HepG2 (cell line): Measurements from ENCODE around the gene PBX4. TPM values are rescaled to one million over a fixed set of nuclear protein-coding genes. Genes with fewer than 3 reads are reported as not detected.
A peak's percentile ranks its signal among the peaks of the same experiment; 100 is the strongest.

Experiments used
- BCL6 ChIP-seq: IDR thresholded peaks from 2 replicates; pipeline ENCODE4 v1.6.1; 2016; ENCODE audit warnings: missing genetic modification reagents, missing compliant biosample characterization
- CCAR2 ChIP-seq: fragments of 200-400 bp; formaldehyde crosslinking; optimal IDR thresholded peaks from 2 replicates; pipeline ENCODE3; 2018; ENCODE audit warnings: low read depth, mild to moderate bottlenecking, low read length, moderate library complexity
- CENPT ChIP-seq: sonication (generic); formaldehyde crosslinking; IDR thresholded peaks from 2 replicates; pipeline ENCODE4 v1.8.0; 2022; ENCODE audit warnings: low read depth, mild to moderate bottlenecking, moderate library complexity, missing genetic modification reagents
- FLYWCH1 ChIP-seq: sonication (generic); formaldehyde crosslinking; IDR thresholded peaks from 2 replicates; pipeline ENCODE4 v1.8.1; 2023; ENCODE audit warnings: mild to moderate bottlenecking, missing genetic modification reagents
- HMGA1 ChIP-seq: sonication (generic); formaldehyde crosslinking; conservative IDR thresholded peaks from 2 replicates; pipeline ENCODE4 v1.4.0; 2020; ENCODE audit warnings: missing genetic modification reagents
- KAT8 ChIP-seq: IDR thresholded peaks from 2 replicates; pipeline ENCODE4 v1.6.1; 2016; ENCODE audit warnings: missing genetic modification reagents, missing compliant biosample characterization
- KLF9 ChIP-seq: IDR thresholded peaks from 2 replicates; pipeline ENCODE4 v1.6.1; 2016; ENCODE audit warnings: low read depth
- MBNL3 ChIP-seq: fragments of 250-450 bp; sonication (Bioruptor Pico); conservative IDR thresholded peaks from 2 replicates; pipeline ENCODE4 v1.8.0; 2022; ENCODE audit warnings: mild to moderate bottlenecking, inconsistent platforms
- MYNN ChIP-seq: sonication (generic); formaldehyde crosslinking; IDR thresholded peaks from 2 replicates; pipeline ENCODE4 v1.4.0; 2020; ENCODE audit warnings: mild to moderate bottlenecking, low read depth, missing genetic modification reagents
- RBAK ChIP-seq: sonication (generic); formaldehyde crosslinking; IDR thresholded peaks from 2 replicates; pipeline ENCODE4 v1.5.1; 2020; ENCODE audit warnings: mild to moderate bottlenecking, missing genetic modification reagents
- SRSF4 ChIP-seq: fragments of 200-400 bp; formaldehyde crosslinking; IDR thresholded peaks from one replicate; pipeline ENCODE4 v1.6.1; 2018; ENCODE audit warnings: mild to moderate bottlenecking, low read depth, low read length, moderate library complexity; ENCODE audit not compliant: poor library complexity, severe bottlenecking
- TFAP4 ChIP-seq: sonication (generic); IDR thresholded peaks from 2 replicates; pipeline ENCODE4 v1.6.1; 2016; ENCODE audit warnings: low read depth, borderline replicate concordance
- ZBTB33 ChIP-seq: sonication (generic); formaldehyde crosslinking; IDR thresholded peaks from 2 replicates; pipeline ENCODE4 v1.4.0; 2020; ENCODE audit warnings: missing genetic modification reagents
- ZBTB44 ChIP-seq: sonication (generic); formaldehyde crosslinking; IDR thresholded peaks from 2 replicates; pipeline ENCODE4 v1.4.0; 2020; ENCODE audit warnings: missing genetic modification reagents
- ZFP1 ChIP-seq: IDR thresholded peaks from 2 replicates; pipeline ENCODE4 v1.6.1; 2016
- ZNF207 ChIP-seq: fragments of 450-650 bp; IDR thresholded peaks from 2 replicates; pipeline ENCODE4 v1.6.1; 2016; ENCODE audit warnings: antibody characterized with exemption, borderline replicate concordance
- ZNF275 ChIP-seq: sonication (generic); formaldehyde crosslinking; IDR thresholded peaks from 2 replicates; pipeline ENCODE4 v1.8.0; 2022; ENCODE audit warnings: missing genetic modification reagents, mild to moderate bottlenecking, inconsistent platforms, borderline replicate concordance
- ZNF446 ChIP-seq: sonication (generic); formaldehyde crosslinking; IDR thresholded peaks from 2 replicates; pipeline ENCODE4 v1.5.0; 2020; ENCODE audit warnings: mild to moderate bottlenecking, missing genetic modification reagents
- ZNF562 ChIP-seq: sonication (generic); formaldehyde crosslinking; IDR thresholded peaks from 2 replicates; pipeline ENCODE4 v1.8.0; 2022; ENCODE audit warnings: missing genetic modification reagents, borderline replicate concordance
- ZNF563 ChIP-seq: sonication (generic); formaldehyde crosslinking; IDR thresholded peaks from 2 replicates; pipeline ENCODE4 v1.8.0; 2022; ENCODE audit warnings: mild to moderate bottlenecking, moderate library complexity, missing genetic modification reagents
- ZNF615 ChIP-seq: sonication (generic); formaldehyde crosslinking; IDR thresholded peaks from 2 replicates; pipeline ENCODE4 v1.5.0; 2020; ENCODE audit warnings: mild to moderate bottlenecking, missing genetic modification reagents, borderline replicate concordance
- ZNF644 ChIP-seq: IDR thresholded peaks from 2 replicates; pipeline ENCODE4 v1.6.1; 2016; ENCODE audit warnings: low read depth
- polyA plus RNA-seq, 8 experiments: library from polyadenylated mRNA; depleted of rRNA in 3 of 8; stranded (reverse) in 7 of 8; unstranded in 1 of 8; fragments of >200 nt; fragmentation: Illumina TruSeq in 4 of 8; extraction: Trizol in 4 of 8; gene quantifications; 2 replicates each; pipeline versions ENCODE4 v1.2.1 to v1.2.3, GENCODE V29; 2011 to 2016; ENCODE audit warnings: low read depth in 4 of 8, missing spikeins in 1 of 8, mixed read lengths in 1 of 8; ENCODE audit not compliant: insufficient read depth in 1 of 8
- total RNA-seq, 5 experiments: library from RNA; depleted of rRNA; stranded (reverse); fragments of >200 nt; fragmentation: Illumina TruSeq; extraction: Trizol; gene quantifications; 2 replicates each; pipeline ENCODE4 v1.2.3, GENCODE V29; 2016; ENCODE audit warnings: low read depth in 1 of 5

PBX4 gene
- total and polyA plus RNA-seq, 2 of the 13 experiments (the other 11 are each of a cell fraction or from before 2014, with no cell fraction given) = not detected

GRCh38 chr19:19663256-19664120, 45.0 kb upstream of the PBX4 start, which contains the start of gene ATP13A1 (continued):
- no peak for TF ChIP-seq FLYWCH1 (CRISPR knock-in tag)
- no peak; the same call in 1 of the 2 replicates for TF ChIP-seq ZBTB44 (CRISPR knock-in tag)
- TF ChIP-seq ZNF563 (CRISPR knock-in tag) = peak; percentile 85
- no peak; the same call in 1 of the 2 replicates for TF ChIP-seq TFAP4
- no peak for TF ChIP-seq ZNF615
- TF ChIP-seq RBAK (CRISPR knock-in tag) = no peak
- no peak; the same call in 1 of the 2 replicates for TF ChIP-seq ZFP1 (CRISPR knock-in tag)
- no peak for TF ChIP-seq ZNF207
- no peak for TF ChIP-seq ZNF644 (CRISPR knock-in tag)
- TF ChIP-seq ZNF446 = no peak
- no peak for TF ChIP-seq HMGA1 (CRISPR knock-in tag)
- peak; percentile 68; the same call in 1 of the 2 replicates for TF ChIP-seq CENPT
- no peak for TF ChIP-seq SRSF4
- TF ChIP-seq MBNL3 = no peak
- no peak for TF ChIP-seq MYNN (CRISPR knock-in tag)
- no peak for TF ChIP-seq ZBTB33 (CRISPR knock-in tag)
- peak; percentile 91 for TF ChIP-seq KAT8 (CRISPR knock-in tag)
- no peak for TF ChIP-seq ZNF562 (CRISPR knock-in tag)
- no peak for TF ChIP-seq CCAR2
- TF ChIP-seq ZNF275 (CRISPR knock-in tag) = 0 out of 2 replicates have a peak, but pooled peaks have one; percentile 43
- TF ChIP-seq BCL6 = no peak
- TF ChIP-seq KLF9 = no peak
